ENCODE results near the gene ST6GAL1.

The ST6GAL1 gene

GRCh38 chr3:186939536-186939935 lies 9.2 kb downstream of the ST6GAL1 start:
- no peak for DNase-seq
- H3K4me1 ChIP-seq: peaks cover 3 to 60% (median 37%) of the 10 kb centered on the region in 4 donors
- no peak overlapping the region for H3K4me3 ChIP-seq
- H3K27ac ChIP-seq: peak overlapping the region; percentile 84 to 87
- no peaks in the 10 kb centered on the region for H3K9me3 ChIP-seq
- H3K27me3 ChIP-seq: no peaks in the 10 kb centered on the region
- H3K36me3 ChIP-seq: peaks cover 4 to 11% (median 5%) of the 10 kb centered on the region in 3 donors
- intact Hi-C loops (cut with DNase I; ENCODE audit: low total_unique reads): loop anchor here (10.0 kb wide), 2 partner anchors 115 to 165 kb away; no protein-coding TSS in a partner anchor
- TF ChIP-seq CTCF (IDR thresholded peaks at IDR 0.05): no peak

GRCh38 chr3:186940967-186941366 lies 10.6 kb downstream of the ST6GAL1 start:
- Histone ChIP-seq H3K4me1 (peaks cover 3 to 71% (median 37%) of the 10 kb centered on the region in 4 donors), H3K36me3 (peaks cover 0 to 11% (median 5%) of the 10 kb centered on the region in 3 donors), H3K9me3 (no peaks in the 10 kb centered on the region), H3K27me3 (no peaks in the 10 kb centered on the region), H3K4me3 (no peak overlapping the region), H3K27ac (peak overlapping the region; percentile 84 to 87)
- intact Hi-C loops (cut with DNase I; ENCODE audit: low total_unique reads): no loop called here
- peak; percentile 76 to 94 for DNase-seq
- no peak for TF ChIP-seq CTCF (IDR thresholded peaks at IDR 0.05)

- Histone ChIP-seq H3K4me3 (no peak overlapping the region), H3K4me1 (peaks cover 3 to 80% (median 39%) of the 10 kb centered on the region in 4 donors), H3K27me3 (no peaks in the 10 kb centered on the region), H3K9me3 (no peaks in the 10 kb centered on the region), H3K27ac (peak overlapping the region; percentile 84 to 87), H3K36me3 (peaks cover 0 to 11% (median 5%) of the 10 kb centered on the region in 3 donors)
- no peak for TF ChIP-seq CTCF (IDR thresholded peaks at IDR 0.05)
- intact Hi-C loops (cut with DNase I; ENCODE audit: low total_unique reads): no loop called here
- DNase-seq: no peak
These were observed 11.8 kb downstream of the ST6GAL1 start for GRCh38 chr3:186942168-186942567.

GRCh38 chr3:186945255-186945823 lies 15.0 kb downstream of the ST6GAL1 start:
- peaks cover 3 to 83% (median 46%) of the 10 kb centered on the region in 4 donors for H3K4me1 ChIP-seq
- intact Hi-C loops (cut with DNase I; ENCODE audit: low total_unique reads): no loop called here

GRCh38 chr3:186946756-186947375 lies 16.5 kb downstream of the ST6GAL1 start:
- Histone ChIP-seq H3K4me1 (peaks cover 0 to 71% (median 37%) of the 10 kb centered on the region in 4 donors), H3K36me3 (peaks cover 0 to 11% (median 5%) of the 10 kb centered on the region in 3 donors)
- intact Hi-C loops (cut with DNase I; ENCODE audit: low total_unique reads): no loop called here

More at GRCh38 chr3:186945255-186945823, 15.0 kb downstream of the ST6GAL1 start:
- Histone ChIP-seq H3K36me3 (peaks cover 0 to 11% (median 5%) of the 10 kb centered on the region in 3 donors), H3K27ac (no peak overlapping the region), H3K9me3 (no peaks in the 10 kb centered on the region), H3K4me3 (no peak overlapping the region), H3K27me3 (no peaks in the 10 kb centered on the region)
- TF ChIP-seq CTCF (IDR thresholded peaks at IDR 0.05): no peak
- DNase-seq: no peak

More at GRCh38 chr3:186946756-186947375, 16.5 kb downstream of the ST6GAL1 start:
- H3K9me3 ChIP-seq: no peaks in the 10 kb centered on the region
- H3K27me3 ChIP-seq: no peaks in the 10 kb centered on the region
- no peak for DNase-seq
- no peak for TF ChIP-seq CTCF (IDR thresholded peaks at IDR 0.05)
- H3K27ac ChIP-seq: peak overlapping the region; percentile 66 to 69
- no peak overlapping the region for H3K4me3 ChIP-seq

Measured in tibial artery (tissue), 4 donors.